A673 (cell line): Measurements from ENCODE around the gene IMMP2L.

Source experiments
- CTCF ChIP-seq: fragments of 300-800, 200-600 bp; sonication (generic); conservative IDR thresholded peaks from 2 replicates; pipeline ENCODE4 v1.5.1; 2017; ENCODE audit warnings: low read depth, mild to moderate bottlenecking, antibody characterized with exemption, low read length, moderate library complexity, mixed read lengths
- EZH2 ChIP-seq: fragments of 200-600 bp; sonication (generic); IDR thresholded peaks from 2 replicates; pipeline ENCODE4 v1.6.1; 2017; ENCODE audit warnings: borderline replicate concordance, low read depth, mild to moderate bottlenecking, mixed read lengths, antibody characterized with exemption, low read length; ENCODE audit not compliant: poor library complexity, severe bottlenecking

- TF ChIP-seq CTCF (no peak), EZH2 (no peak)
These were observed 892.9 kb downstream of the IMMP2L start for GRCh38 chr7:110669410-110669809.
